Measurements from ENCODE around the gene PRR14. TPM values are rescaled to one million over a fixed set of nuclear protein-coding genes. Genes with fewer than 3 reads are reported as not detected.

The PRR14 gene
- total and polyA plus RNA-seq, 10 of the 15 experiments (the other 5 are each of a cell fraction or from before 2014, with no cell fraction given) = 2.5 to 66.8 (median 19.2) TPM

- in situ Hi-C loops (cut with MboI) = no loop called here
- Histone ChIP-seq H3K4me3 (no peak overlapping the region), H4K20me1 (ENCODE audit: control insufficient read depth, insufficient read depth) (no peaks in the 10 kb centered on the region), H3K27me3 (replicated peaks in 1 of 2; ENCODE audit: control insufficient read depth in 2 of 2, insufficient read depth in 2 of 2, low read length in 1 of 2) (no peaks in the 10 kb centered on the region), H3K36me3 (ENCODE audit: control insufficient read depth in 2 of 2, insufficient read depth in 2 of 2, low read length in 1 of 2) (no peaks in the 10 kb centered on the region), H3K4me2 (ENCODE audit: control insufficient read depth, insufficient read depth) (no peak overlapping the region), H3K4me1 (ENCODE audit: control insufficient read depth, insufficient read depth, low read length) (no peaks in the 10 kb centered on the region), H3K79me2 (ENCODE audit: control insufficient read depth, insufficient read depth, low read length) (no peaks in the 10 kb centered on the region), H3K9me3 (replicated peaks; ENCODE audit: control insufficient read depth, insufficient read depth, low read length) (no peaks in the 10 kb centered on the region), H3K9ac (ENCODE audit: control insufficient read depth, insufficient read depth, low read length) (no peak overlapping the region), H3K27ac (ENCODE audit: control insufficient read depth, insufficient read depth) (no peak overlapping the region), H2AFZ (ENCODE audit: control insufficient read depth, low read depth, low read length) (no peak overlapping the region)
- intact Hi-C loops (cut with micrococcal nuclease; ENCODE audit: unreplicated experiment) = no loop called here
- RAD21 ChIA-PET (ENCODE audit: unreplicated experiment) = no interaction called here
- no TSS peak for BruUV-seq (replicated peaks)
- no peak for FAIRE-seq
- POLR2A ChIA-PET = interaction anchor here (1.1 kb wide), 1 partner anchor 9 kb away, joined by 4 read pairs; no protein-coding TSS in a partner anchor
- CTCF ChIA-PET = interaction anchor here (0.7 to 4.6 kb wide), 5 partner anchors 9 to 127 kb away, joined by 3 to 22 read pairs (median 4); partner anchors contain the start of gene PRR14
- ATAC-seq = no peak
- no peak for DNase-seq (ENCODE audit: low read depth, low spot score)
- SMC1A ChIA-PET (ENCODE audit: uncharacterized antibody, unreplicated experiment) = interaction anchor here (0.6 to 2.0 kb wide), 4 partner anchors 9 to 274 kb away, joined by 3 to 5 read pairs (median 4); partner anchors contain the start of genes DCTPP1 and PRR14
- WGBS (ENCODE audit: insufficient coverage, insufficient replicate concordance, low lambda C conversion rate, missing lambda C conversion rate) = 58% methylated on average over 3 of the region's 3 CpGs
- no peak for TF ChIP-seq NKRF (conservative IDR thresholded peaks at IDR 0.05)
Observed at GRCh38 chr16:30641378-30641982, 9.3 kb upstream of the PRR14 start.

DNA sequence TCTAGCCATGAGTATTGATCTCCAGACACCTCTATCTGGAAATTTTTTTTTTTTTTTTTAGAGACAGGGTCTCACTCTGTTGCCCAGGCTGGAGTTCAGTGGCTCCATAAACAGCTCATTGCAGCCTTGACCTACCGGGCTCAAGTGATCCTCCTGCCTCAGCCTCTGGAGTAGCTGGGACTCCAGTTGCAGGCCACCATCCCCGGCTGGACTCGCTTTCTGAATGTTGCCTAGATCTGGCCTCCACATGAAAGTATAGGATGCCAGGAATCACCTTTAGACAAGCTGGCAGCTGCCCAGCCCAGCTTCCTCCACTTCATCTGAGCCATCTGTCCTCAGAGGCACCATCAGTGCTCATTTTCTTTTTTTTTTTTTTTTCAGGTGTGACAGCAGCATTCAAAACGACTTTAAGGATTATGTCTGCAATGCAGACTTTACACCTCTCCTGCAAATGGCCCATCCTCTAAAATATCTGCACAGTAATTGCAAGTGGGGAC lies 6.4 kb upstream of the PRR14 start:
- POLR2A ChIA-PET = interaction anchor here (0.6 to 2.1 kb wide), 7 partner anchors 8 to 288 kb away, joined by 3 to 14 read pairs (median 4); partner anchors contain the start of gene FBRS
- no peaks in the 10 kb centered on the region for H3K79me2 ChIP-seq (ENCODE audit: control insufficient read depth, insufficient read depth, low read length)
- FAIRE-seq (no peak), DNase-seq (ENCODE audit: low read depth, low spot score) (no peak), ATAC-seq (no peak)
- H4K20me1 ChIP-seq (ENCODE audit: control insufficient read depth, insufficient read depth) = no peaks in the 10 kb centered on the region
- no peak overlapping the region for H3K27ac ChIP-seq (ENCODE audit: control insufficient read depth, insufficient read depth)
- CTCF ChIA-PET = interaction anchor here (0.6 to 4.6 kb wide), 6 partner anchors 15 to 552 kb away, joined by 3 to 22 read pairs (median 4); partner anchors contain the start of gene TBX6
- RAD21 ChIA-PET (ENCODE audit: unreplicated experiment) = interaction anchor here (0.8 to 2.4 kb wide), 4 partner anchors 9 to 49 kb away, joined by 3 to 6 read pairs (median 3); no protein-coding TSS in a partner anchor
- H3K9me3 ChIP-seq (replicated peaks; ENCODE audit: control insufficient read depth, insufficient read depth, low read length) = no peaks in the 10 kb centered on the region
- SMC1A ChIA-PET (ENCODE audit: uncharacterized antibody, unreplicated experiment) = interaction anchor here (1.5 to 2.6 kb wide), 5 partner anchors 9 to 53 kb away, joined by 4 to 11 read pairs (median 5); partner anchors contain the start of gene FBRS
- no peaks in the 10 kb centered on the region for H3K27me3 ChIP-seq (replicated peaks in 1 of 2; ENCODE audit: control insufficient read depth in 2 of 2, insufficient read depth in 2 of 2, low read length in 1 of 2)
- intact Hi-C loops (cut with micrococcal nuclease; ENCODE audit: unreplicated experiment) = no loop called here
- H2AFZ ChIP-seq (ENCODE audit: control insufficient read depth, low read depth, low read length) = no peak overlapping the region
- BruUV-seq (replicated peaks) = no TSS peak
- no peak overlapping the region for H3K9ac ChIP-seq (ENCODE audit: control insufficient read depth, insufficient read depth, low read length)
- H3K4me2 ChIP-seq (ENCODE audit: control insufficient read depth, insufficient read depth) = no peak overlapping the region
- H3K4me3 ChIP-seq = no peak overlapping the region
- in situ Hi-C loops (cut with MboI) = no loop called here
- no peaks in the 10 kb centered on the region for H3K4me1 ChIP-seq (ENCODE audit: control insufficient read depth, insufficient read depth, low read length)
- no peaks in the 10 kb centered on the region for H3K36me3 ChIP-seq (ENCODE audit: control insufficient read depth in 2 of 2, insufficient read depth in 2 of 2, low read length in 1 of 2)
- WGBS (ENCODE audit: insufficient coverage, insufficient replicate concordance, low lambda C conversion rate, missing lambda C conversion rate) = 72% methylated on average over 4 of the region's 4 CpGs
- no peak for TF ChIP-seq RBBP5 (conservative IDR thresholded peaks at IDR 0.05)
- TF ChIP-seq IRF4 (IDR thresholded peaks at IDR 0.05; ENCODE audit: low read depth, low read length) = no peak
- TF ChIP-seq, protein P1, sequence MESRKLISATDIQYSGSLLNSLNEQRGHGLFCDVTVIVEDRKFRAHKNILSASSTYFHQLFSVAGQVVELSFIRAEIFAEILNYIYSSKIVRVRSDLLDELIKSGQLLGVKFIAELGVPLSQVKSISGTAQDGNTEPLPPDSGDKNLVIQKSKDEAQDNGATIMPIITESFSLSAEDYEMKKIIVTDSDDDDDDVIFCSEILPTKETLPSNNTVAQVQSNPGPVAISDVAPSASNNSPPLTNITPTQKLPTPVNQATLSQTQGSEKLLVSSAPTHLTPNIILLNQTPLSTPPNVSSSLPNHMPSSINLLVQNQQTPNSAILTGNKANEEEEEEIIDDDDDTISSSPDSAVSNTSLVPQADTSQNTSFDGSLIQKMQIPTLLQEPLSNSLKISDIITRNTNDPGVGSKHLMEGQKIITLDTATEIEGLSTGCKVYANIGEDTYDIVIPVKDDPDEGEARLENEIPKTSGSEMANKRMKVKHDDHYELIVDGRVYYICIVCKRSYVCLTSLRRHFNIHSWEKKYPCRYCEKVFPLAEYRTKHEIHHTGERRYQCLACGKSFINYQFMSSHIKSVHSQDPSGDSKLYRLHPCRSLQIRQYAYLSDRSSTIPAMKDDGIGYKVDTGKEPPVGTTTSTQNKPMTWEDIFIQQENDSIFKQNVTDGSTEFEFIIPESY (IDR thresholded peaks at IDR 0.05) = no peak
- TF ChIP-seq NFYA (IDR thresholded peaks at IDR 0.05; ENCODE audit: borderline replicate concordance, low read depth, low read length) = no peak
- TF ChIP-seq BMI1 (IDR thresholded peaks at IDR 0.05; ENCODE audit: borderline replicate concordance) = no peak
- TF ChIP-seq BRCA1 (IDR thresholded peaks at IDR 0.05; ENCODE audit: low read depth, low read length) = no peak
- no peak for TF ChIP-seq NFXL1 (IDR thresholded peaks at IDR 0.05; ENCODE audit: borderline replicate concordance)
- TF ChIP-seq RCOR1 (conservative IDR thresholded peaks at IDR 0.05; ENCODE audit: low read depth, low read length) = no peak
- TF ChIP-seq FOXK2 (IDR thresholded peaks at IDR 0.05) = no peak
- TF ChIP-seq ZNF207 (IDR thresholded peaks at IDR 0.05; ENCODE audit: borderline replicate concordance) = no peak
